LoVo (cell line): Measurements from ENCODE around the gene SUGP1.

ENCODE experiments used
- DNase-seq: peaks from one replicate; pipeline ENCODE4 v3.0.0-alpha.2; 2016; ENCODE audit warnings: low spot score

SUGP1 gene

DNA sequence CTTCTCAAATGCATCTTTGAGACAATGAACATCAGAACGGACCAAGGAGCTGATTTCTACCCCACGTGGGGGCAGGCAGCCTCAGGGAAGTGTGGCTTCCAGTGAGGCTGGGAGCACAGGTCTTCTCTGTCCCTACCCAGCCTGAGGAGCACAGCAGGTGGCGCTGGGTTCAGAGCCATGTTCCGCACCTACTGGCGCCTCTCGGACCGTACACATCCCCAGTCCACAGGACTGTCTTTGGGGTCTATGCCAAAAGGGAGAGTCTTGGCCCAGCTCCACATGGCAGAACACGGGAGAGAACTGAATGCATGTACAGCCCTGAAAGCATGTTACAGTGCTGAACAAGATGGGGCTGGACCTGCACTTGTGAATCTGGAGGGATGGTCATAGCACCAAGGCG, 22.6 kb downstream of the SUGP1 start:
- no peak for DNase-seq

DNA sequence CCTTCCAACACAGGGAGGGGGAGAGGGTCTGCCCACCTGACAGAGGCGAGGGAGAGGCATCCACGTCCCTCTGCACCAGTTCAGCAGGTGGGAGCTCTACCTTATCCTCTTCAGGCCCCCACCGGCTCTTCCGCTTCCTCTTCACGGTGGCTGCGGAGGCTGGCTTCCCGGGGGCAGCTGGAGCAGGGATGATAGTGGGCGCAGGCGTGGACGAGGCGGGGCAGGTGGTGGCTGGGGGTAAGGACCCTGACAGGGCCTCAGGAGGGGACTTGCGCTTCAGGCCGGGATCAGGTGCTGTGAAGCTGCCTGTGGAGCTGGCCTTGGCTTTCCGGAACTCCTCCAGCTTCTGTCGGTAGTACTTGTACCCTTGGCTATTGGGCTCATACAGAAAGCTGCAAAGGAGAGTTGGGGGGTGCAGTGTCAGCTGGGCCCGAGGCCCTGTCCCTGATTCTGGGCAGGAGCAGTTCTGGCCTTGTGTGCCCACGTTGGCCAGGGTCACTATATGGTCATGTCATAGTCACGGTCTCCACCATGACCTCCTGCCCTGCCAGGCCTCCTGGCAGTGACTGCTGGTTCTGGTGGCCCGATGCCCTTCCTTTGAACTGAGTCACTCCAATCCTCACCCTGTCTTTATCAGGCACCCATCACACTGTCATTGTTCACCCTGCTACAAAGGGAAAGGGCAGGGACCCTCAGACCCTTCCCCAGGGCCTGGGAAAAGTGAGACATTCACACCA, 23.2 kb downstream of the SUGP1 start:
- no peak for DNase-seq

DNA sequence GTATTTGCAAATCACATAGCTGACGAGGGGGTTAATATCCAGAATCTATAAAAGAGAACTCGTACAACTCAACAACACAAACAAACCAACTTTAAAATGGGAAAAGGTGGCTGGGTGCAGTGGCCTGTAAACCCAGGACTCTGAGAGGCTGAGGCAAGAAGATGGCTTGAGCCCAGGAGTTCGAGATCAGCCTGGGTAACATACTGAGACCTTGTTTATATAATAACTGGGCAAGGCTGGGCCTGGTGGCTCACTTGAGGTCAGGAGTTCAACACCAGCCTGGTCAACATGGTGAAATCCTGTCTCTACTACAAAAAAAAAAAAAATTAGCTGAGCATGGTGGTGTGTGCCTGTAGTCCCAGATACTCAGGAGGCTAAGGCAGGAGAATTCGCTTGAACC, 25.4 kb downstream of the SUGP1 start:
- DNase-seq = no peak

DNA sequence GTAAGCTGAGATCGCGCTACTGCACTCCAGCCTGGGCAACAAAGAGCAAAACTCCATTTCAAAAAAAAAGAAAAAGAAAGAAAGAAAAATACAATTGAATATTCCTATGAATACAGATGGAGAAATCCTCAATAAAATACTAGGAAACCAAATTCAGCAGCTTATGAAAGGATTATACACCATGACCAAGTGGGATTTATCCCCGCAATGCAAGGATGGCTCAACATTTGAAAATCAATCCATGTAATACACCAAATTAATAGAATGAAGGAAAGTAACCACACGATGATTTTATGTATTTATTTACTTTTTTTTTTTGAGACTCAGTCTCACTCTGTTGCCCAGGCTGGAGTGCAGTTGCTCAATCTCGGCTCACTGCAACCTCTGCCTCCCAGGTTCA, 27.7 kb downstream of the SUGP1 start:
- DNase-seq = no peak

DNA sequence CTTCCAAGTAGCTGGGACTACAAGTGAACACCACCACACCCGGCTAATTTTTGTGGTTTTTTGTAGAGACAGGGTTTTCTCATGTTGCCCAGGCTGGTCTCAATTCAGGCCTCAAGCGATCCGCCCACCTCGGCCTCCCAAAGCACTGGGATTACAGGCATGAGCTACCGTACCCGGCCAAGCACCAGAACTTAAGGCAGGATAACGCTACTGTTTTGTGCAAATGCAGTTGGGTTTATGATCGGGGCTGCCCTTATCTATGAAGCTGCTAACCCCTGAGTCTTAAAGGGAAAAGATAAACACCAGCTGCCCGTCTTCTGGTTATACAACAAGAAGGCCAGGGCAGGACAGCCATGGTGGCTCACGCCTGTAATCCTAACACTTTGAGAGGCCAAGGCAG, 34.6 kb downstream of the SUGP1 start:
- no peak for DNase-seq

DNA sequence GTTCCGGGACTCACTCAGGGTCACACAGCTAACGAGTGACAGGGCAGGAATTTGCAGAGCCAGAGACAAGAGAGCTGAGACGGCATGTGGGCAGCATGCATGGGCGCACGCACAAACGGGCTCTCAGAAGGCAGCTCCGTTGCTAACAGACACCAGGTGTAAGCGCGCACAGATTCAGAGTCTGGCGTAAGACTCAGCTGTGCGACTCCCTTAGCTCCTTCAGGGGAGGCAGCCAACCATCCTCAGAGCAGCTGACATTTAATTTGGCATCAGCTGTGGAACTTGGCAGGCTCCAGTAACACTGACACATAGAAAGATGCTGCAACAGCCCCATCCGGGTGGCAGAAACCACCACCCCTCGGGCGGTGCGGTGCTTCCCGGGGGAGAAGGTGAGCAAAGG, 39.7 kb downstream of the SUGP1 start:
- no peak for DNase-seq

DNA sequence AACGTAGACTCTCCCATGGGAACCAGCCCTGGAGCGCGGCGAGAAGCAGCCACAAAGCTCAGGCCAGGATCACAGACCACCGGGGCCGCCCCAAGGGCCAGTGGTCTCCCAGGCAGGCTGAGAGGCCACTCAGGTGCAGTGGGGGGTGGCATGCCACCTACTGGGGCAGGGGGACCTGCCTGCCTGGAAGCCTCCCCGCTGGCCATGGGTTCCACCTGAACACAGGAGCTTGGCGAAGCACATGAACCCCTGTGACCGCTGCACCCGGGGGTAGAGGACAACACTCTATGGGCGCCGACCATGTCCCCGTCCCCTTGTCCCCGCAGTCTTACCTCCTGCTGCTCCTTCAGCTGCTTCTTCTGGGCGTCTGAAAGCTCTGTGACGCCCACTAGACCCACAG, 40.5 kb downstream of the SUGP1 start:
- no peak for DNase-seq

DNA sequence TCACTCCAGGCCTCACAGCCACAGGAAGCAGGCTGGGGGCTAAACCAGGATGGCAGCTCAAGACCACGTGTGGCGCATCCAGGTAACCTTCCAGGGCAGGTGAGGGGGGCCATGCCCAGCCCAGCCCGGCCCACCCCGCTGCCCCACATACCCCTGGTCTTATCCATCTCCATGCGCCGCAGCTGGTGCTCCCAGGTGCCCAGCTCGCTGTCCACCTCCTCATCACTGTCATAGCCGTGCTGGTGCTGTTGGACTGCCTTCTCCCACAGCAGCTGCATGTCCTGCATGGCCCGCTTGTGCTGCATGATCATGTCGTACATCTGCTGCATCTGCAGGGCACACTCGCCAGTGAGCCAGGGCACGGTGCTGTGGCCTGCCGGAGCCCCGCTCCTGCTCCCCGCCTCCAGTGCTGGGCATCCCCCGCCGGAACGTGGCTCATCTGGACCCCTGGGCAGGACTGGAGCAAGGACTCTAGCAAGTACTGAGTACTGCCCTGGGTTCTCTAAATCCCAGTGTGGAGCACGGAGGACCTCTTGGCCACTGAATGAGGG, 41.2 kb downstream of the SUGP1 start:
- DNase-seq = no peak

DNA sequence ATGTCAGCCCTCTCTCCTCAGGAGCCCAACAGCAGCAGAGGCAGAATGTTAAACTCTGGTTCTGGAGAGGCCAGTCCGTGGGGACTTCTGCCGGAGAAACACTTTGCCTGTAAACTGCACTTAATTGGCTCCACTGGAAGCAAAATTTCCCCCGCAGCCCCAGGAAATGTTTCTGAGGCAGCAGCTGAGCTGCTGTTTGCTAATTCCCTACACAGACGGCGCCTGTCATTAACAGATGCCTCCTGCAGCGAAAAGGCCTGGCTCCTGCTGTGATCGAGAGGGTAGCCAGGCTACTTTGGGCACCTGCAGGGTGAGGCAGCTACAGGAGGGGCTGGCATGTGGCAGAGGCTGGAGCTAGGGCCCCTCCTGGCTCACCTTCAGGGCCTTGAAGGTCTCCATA, 42.0 kb downstream of the SUGP1 start:
- DNase-seq = no peak

DNA sequence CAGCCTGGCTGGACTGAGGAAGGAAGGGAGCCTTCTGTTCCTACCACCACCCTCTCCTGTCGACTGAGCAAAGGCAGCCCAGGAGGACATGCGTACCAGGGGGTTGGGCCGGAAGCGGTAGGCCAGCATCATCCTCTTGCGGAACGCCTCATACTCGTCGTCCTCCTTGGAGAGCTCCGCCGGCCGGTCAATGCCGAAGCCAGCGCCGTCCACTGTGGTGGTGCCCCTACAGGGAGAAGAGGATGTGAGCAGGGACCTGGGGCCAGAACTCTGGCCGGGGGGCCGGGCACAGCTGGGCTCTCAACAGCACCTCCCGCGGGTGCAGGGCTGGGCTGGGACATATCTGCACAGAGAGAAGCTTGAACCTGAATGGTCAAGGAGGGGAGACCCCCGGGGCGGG, 43.5 kb downstream of the SUGP1 start:
- no peak for DNase-seq

DNA sequence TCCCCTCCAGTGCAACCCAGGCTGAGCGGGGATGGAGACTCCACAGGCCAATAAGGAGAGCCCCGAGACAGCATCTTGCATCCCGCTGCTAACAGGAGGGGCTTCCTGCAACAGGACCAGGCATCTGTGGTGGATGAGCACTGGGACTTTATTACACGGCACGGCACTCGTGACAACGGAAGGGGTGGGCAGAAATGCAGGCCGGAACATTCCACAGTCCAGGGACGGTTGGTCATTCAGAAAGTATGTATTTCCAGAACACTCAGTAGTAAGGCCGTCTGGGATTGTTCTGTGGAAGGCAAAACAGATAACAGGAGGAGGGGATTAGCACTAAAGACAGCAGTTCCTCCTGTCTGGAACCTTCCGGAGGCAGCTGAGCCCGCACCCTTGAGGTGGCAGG, 43.9 kb downstream of the SUGP1 start:
- no peak for DNase-seq

DNA sequence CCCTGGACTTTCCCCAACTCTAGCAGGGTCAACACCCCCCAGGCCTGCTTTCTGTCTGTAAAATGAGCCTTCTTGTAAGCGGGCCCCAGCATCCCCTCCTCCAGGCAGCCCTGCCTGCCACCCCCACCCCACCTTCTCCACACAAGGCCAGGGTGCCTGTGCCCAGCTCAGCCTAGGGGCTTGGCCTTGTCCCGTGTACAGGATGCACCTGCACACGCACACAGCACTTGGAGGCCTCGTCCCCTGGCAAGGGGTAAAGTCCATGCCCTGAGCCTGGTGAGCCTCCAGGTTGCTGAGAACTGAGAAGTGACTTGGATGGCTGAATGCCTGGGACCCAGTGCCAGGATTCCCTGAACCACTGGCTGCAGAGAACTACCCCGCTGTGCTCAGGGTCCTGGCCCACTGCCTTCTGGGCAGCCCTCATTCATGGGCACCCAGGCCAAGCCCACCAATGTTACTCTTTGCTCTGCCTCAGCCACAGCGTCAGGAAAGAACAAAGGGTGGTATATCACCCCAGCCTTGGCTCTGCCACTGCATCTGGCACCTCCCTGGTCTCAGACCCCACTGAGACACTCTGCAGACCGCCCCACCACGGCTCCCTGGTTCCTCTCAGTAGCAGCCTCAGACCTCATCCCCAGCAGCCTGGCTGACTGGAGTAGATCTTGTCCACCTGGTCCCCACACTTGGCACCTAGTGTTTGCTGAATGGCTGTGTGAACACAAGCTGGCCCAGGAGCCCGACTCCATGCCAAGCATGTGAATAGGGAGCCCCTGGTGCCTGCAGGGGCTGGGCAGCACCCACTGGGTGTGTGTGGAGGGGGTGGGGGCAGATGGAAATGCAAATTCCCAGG, 45.4 kb downstream of the SUGP1 start:
- no peak for DNase-seq

DNA sequence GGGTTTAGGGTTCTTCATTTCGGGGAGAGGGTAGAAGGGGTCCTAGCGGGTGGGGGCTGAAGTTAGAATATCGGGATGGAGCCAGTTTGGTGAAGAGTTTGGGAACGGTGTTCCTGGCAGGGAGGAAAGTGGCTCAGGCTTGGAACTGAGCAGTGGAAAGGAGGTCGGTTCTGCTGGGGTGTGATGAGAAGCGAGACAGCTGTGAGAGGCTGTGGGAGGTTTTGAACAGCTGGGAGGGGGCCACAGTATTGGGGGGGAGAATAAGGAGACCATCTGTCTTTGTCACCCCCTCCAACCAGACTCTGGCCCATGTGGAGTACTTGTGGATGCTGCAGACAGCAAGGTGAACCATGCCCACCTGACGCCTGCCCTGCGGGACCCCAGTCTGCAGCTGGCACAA, 46.2 kb downstream of the SUGP1 start:
- no peak for DNase-seq

DNA sequence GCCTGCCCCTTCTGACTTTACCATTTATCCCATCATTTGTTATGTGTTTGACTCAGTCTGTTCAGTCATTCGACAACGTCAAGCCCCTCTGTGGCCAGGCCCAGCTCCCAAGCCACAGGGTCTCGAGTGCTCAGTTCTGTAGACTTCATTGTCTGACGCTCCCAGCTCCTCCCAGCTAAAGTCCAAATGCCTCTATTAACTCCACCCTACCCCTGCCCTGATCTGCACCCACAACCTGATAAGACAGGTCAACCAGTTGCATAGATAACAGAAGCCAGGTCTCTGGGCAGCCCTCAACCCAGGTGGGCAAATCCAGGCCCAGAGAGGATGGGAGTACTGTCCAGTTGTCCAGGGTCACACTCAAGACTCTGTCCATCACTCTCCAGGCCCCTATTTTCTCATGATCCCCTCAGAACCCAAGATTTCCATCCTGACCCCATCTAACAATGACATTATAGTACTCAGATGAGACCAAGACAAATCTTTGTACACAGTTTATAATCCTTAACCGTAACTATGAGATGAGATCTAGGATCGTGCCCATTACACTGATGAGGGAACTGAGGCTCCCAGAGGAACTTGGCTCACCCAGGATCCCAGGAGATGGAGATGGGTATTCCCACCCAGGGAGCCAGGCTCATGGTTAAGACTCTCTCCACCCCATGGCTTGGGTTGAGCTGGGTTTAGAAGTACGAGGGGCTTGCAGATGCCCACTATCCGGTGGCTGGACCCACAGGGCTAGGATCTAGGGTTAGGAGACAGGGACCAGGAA, 48.3 kb downstream of the SUGP1 start:
- no peak for DNase-seq

DNA sequence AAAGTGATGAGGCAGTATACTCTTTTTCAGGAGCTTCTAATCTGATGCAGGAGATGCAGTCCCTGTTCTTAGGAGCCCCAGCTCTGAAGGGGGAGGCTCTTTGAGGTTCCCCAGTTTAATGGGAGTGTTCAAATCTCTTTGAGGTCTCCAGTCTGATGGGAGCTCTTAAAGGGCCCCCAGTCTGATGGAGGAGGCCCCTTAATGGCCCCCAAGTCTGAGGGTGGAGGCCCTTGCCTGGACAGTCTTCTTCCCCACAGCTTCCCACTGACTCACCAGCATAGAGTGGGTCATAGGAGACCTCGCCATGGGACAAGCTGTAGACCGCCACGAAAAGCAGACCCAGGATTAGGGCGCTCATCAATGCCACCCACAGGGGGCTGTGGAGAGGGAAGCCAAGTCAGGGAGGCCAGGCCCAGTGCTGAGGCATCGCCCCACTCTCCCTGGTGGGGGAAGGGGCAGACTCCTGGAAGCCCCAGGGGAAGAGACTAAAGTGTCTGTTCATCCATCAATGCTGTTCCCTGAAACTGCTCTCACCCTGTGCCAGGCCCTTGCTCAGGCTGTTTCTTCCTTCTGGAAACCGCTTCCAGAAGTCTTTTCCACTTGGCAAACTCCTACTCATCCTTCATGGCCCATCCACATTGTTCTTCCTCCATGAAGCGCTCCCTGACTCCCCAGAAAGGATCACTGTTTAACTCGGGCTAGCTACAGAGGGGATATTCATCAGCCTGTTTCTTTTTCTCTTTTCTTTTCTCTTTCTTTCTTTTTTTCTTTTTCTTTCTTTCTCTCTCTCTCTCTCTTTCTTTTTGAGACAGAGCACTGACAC, 49.3 kb downstream of the SUGP1 start:
- DNase-seq = no peak

DNA sequence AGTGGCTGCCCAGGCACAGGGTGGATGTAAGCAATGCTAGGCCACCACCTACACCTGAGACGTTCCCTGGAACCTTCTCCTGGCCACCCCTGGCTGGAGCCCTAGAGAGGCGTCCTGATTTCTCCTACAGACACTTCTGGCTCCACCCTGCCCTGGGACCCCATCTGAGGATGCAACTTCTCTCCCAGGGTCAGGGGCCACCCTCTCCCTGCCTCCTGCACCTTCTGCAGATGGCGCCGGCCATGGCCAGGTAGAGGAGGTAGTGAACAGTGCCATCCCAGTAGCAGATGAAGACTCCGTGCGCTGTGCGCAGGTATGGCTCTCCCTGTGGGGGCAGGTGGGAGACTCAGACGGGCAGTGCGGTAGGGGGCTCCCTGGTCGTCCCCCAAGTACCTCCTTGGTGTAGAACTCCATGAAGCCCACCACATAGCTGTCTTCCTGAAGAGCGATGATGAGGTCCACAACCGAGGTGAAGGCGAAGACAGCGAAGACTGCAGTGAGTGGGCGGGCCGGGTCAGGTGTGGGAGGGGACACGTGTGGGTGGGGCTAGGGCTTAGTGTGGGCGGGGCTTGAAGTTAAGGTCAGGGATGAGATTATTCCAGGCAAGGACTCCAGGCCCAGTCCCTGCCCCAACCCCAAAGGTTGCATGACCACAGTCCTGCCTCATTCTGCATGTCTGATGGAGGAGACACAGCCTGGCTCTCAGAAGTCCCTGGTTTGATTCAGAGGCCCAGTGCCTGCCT, 50.2 kb downstream of the SUGP1 start:
- DNase-seq = no peak

DNA sequence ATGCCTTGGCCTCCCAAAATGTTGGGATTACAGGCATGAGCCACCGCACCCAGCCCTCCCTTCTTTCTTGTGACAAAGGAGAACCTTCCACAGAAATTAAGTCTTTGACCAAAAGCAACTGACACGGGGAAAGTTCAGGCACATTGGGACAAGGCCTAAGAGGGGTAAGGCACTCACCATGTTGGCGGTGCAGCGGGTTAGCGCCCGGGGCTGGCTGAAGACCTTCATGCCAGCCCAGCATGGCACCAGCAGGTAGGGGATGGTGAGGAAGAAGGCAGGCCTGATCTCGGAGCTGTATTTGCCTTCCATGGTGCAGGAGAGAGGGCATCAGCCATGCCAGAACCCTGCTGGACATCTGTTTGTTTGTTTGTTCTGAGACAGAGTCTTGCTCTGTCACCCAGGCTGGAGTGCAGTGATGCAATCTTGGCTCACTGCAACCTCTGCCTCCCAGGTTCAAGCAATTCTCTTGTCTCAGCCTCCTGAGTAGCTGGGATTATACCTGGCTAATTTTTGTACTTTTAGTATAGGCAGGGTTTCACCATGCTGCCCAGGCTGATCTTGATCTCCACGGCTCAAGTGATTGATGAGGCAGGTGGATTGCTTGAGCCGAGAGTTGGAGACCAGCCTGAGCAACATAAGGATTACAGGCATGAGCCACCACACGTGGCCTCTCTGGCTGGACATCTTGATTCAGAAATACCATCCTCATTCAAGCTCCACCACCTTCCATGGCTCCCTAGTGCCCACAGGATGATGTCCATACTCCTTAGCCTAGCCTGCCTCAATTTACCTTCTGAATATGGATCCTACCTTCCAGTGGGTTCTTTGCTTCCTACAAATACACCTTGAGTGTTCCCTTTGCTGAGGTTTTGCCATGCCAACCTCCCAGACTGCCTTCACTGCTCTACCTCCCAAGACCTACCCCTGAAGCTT, 51.6 kb downstream of the SUGP1 start:
- DNase-seq = no peak

DNA sequence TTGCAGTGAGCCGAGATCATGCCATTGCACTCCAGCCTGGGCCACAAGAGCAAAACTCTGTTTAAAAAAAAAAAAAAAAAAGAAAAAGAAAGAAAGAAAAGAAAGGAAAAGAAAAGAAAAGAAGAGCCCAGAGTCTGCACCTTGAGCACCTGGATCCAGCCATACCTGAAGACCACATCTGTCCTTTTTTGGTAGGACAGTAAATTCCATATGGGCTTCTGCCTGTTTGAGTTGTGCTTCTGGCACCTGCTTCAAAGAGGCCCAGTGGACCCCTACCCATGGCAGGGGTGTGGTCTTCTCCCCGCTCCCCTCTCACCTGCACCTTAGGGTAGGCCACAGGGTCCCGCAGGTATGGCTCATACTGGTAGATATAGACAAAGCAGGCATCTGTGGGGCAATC, 53.0 kb downstream of the SUGP1 start:
- DNase-seq = no peak

DNA sequence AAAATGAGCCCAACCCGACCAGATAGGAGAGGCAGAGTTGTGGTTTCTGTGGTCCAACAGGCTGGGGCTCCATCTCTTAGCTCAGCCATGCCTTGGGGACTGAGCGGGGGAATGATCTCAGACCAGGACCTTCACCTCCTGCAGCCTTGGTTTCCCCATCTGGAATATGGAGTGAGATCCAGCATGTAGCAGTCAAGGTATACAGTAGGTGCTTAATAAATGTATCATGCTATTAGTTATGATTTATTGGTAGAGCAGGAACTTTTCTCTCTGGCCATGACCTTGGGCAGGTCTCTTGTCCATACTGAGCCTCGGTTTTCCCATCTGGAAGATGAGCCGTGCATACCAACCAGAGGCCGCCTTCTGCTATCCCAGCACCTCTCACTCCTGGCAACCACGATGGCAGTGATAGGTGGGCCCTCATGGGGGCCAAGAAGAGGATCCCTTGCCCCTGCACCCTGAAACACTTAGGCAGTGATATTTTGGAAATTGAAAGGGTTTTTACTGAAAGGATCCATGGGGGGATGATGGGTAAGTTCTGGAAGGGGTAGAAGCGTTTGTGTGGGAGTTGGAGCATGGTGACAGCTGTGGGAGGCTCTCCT, 56.3 kb downstream of the SUGP1 start:
- no peak for DNase-seq
